Mesendoderm (in vitro differentiated cells): ENCODE results near the gene NHSL2. TPM values are rescaled to one million over a fixed set of nuclear protein-coding genes. Genes with fewer than 3 reads are reported as not detected.

Experiments used
- DNase-seq: peaks from one replicate; pipeline ENCODE4 v3.0.0; 2013
- H2AK5ac ChIP-seq: 2 replicates; pipeline ENCODE4 v1.6.1; 2013; ENCODE audit warnings: low read length, inconsistent platforms
- H2BK120ac ChIP-seq: 2 replicates; pipeline ENCODE4 v1.6.1; 2013; ENCODE audit warnings: low read depth, mild to moderate bottlenecking, low read length, moderate library complexity, mixed read lengths
- H2BK15ac ChIP-seq: replicated peaks from 2 replicates; pipeline ENCODE4 v1.6.1; 2013; ENCODE audit warnings: low read depth, mild to moderate bottlenecking, moderate library complexity
- H2BK5ac ChIP-seq: 2 replicates; pipeline ENCODE4 v1.6.1; 2013; ENCODE audit warnings: low read length, inconsistent platforms
- H3K18ac ChIP-seq: 2 replicates; pipeline ENCODE4 v1.6.1; 2013; ENCODE audit warnings: mild to moderate bottlenecking, low read length, mixed read lengths
- H3K23ac ChIP-seq: one replicate; pipeline ENCODE4 v1.6.1; 2013; ENCODE audit warnings: low read length
- H3K27ac ChIP-seq: 2 replicates; pipeline ENCODE4 v1.5.1; 2013; ENCODE audit warnings: low read depth, mild to moderate bottlenecking, inconsistent platforms, low read length, moderate library complexity
- H3K27me3 ChIP-seq: 2 replicates; pipeline ENCODE4 v1.6.1; 2013; ENCODE audit warnings: low read length, control low read depth, mild to moderate bottlenecking, inconsistent platforms; ENCODE audit not compliant: insufficient read depth, poor library complexity
- H3K36me3 ChIP-seq: 2 replicates; pipeline ENCODE4 v1.6.1; 2013; ENCODE audit warnings: low read length, inconsistent platforms; ENCODE audit not compliant: control insufficient read depth, insufficient read depth
- H3K4ac ChIP-seq: one replicate; pipeline ENCODE4 v1.6.1; 2013; ENCODE audit warnings: low read depth, mild to moderate bottlenecking, low read length, moderate library complexity
- H3K4me1 ChIP-seq: 2 replicates; pipeline ENCODE4 v1.6.1; 2013; ENCODE audit warnings: low read depth, low read length, inconsistent platforms; ENCODE audit not compliant: control insufficient read depth
- H3K4me2 ChIP-seq: 2 replicates; pipeline ENCODE4 v1.6.1; 2013; ENCODE audit warnings: low read length
- H3K4me3 ChIP-seq: 2 replicates; pipeline ENCODE4 v1.5.1; 2013; ENCODE audit warnings: mild to moderate bottlenecking, low read length
- H3K56ac ChIP-seq: one replicate; pipeline ENCODE4 v1.6.1; 2013; ENCODE audit warnings: low read length
- H3K79me1 ChIP-seq: 2 replicates; pipeline ENCODE4 v1.6.1; 2013; ENCODE audit warnings: low read length, inconsistent platforms
- H3K79me2 ChIP-seq: 2 replicates; pipeline ENCODE4 v1.6.1; 2013; ENCODE audit warnings: mild to moderate bottlenecking, low read length; ENCODE audit not compliant: control insufficient read depth, insufficient read depth
- H3K9ac ChIP-seq: 2 replicates; pipeline ENCODE4 v1.6.1; 2013; ENCODE audit warnings: low read length, inconsistent platforms
- H4K5ac ChIP-seq: one replicate; pipeline ENCODE4 v1.6.1; 2013; ENCODE audit warnings: low read length
- H4K8ac ChIP-seq: one replicate; pipeline ENCODE4 v1.6.1; 2013; ENCODE audit warnings: low read depth, mild to moderate bottlenecking, control low read depth, low read length, moderate library complexity
- WGBS: extraction: QIAGEN DNeasy Blood & Tissue Kit; methylation state at CpG from one replicate; pipeline ENCODE4 v1.1.7; 2013; ENCODE audit warnings: low lambda C conversion rate, missing lambda C conversion rate; ENCODE audit not compliant: insufficient coverage; ENCODE audit errors: extremely low coverage; 5-methylcytosine and 5-hydroxymethylcytosine counted together
- small RNA-seq: library from polyadenylated mRNA; stranded (forward); fragments of <200 nt; extraction: miRNeasy Mini kit (QIAGEN cat#:217004); gene quantifications from one replicate; pipeline ENCODE3, GENCODE V24; 2013; ENCODE audit not compliant: insufficient read depth

The NHSL2 gene

GRCh38 chrX:72201836-72202536 lies 291.3 kb downstream of the NHSL2 start:
- Histone ChIP-seq H3K18ac (peak overlapping the region; percentile 60), H3K36me3 (no peaks in the 10 kb centered on the region), H2BK120ac (no peak overlapping the region), H3K4me3 (no peak overlapping the region), H4K5ac (no peak overlapping the region), H3K56ac (peak overlapping the region; percentile 67), H3K9ac (no peak overlapping the region), H2AK5ac (no peak overlapping the region), H3K27ac (peak overlapping the region; percentile 76), H3K4me1 (peaks cover 2% of the 10 kb centered on the region), H3K27me3 (no peaks in the 10 kb centered on the region), H4K8ac (no peak overlapping the region), H3K4ac (no peak overlapping the region), H2BK5ac (peak overlapping the region; percentile 35), H3K79me1 (no peaks in the 10 kb centered on the region), H3K4me2 (no peak overlapping the region), H2BK15ac (no peak overlapping the region), H3K23ac (no peak overlapping the region), H3K79me2 (no peaks in the 10 kb centered on the region)
- DNase-seq = peak; percentile 64
- WGBS = no CpG with 5 or more reads among the region's 7 CpGs

Small RNA genes lying within 50 kb of the gene (small RNA-seq; reads per million reads assigned to genes)
- gene RNU6-1078P = not detected
